ENCODE results near the gene NAXE.

- TF ChIP-seq, protein P1, sequence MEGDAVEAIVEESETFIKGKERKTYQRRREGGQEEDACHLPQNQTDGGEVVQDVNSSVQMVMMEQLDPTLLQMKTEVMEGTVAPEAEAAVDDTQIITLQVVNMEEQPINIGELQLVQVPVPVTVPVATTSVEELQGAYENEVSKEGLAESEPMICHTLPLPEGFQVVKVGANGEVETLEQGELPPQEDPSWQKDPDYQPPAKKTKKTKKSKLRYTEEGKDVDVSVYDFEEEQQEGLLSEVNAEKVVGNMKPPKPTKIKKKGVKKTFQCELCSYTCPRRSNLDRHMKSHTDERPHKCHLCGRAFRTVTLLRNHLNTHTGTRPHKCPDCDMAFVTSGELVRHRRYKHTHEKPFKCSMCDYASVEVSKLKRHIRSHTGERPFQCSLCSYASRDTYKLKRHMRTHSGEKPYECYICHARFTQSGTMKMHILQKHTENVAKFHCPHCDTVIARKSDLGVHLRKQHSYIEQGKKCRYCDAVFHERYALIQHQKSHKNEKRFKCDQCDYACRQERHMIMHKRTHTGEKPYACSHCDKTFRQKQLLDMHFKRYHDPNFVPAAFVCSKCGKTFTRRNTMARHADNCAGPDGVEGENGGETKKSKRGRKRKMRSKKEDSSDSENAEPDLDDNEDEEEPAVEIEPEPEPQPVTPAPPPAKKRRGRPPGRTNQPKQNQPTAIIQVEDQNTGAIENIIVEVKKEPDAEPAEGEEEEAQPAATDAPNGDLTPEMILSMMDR (IDR thresholded peaks at IDR 0.05) = no peak
- TF ChIP-seq POLR2A (IDR thresholded peaks at IDR 0.05) = no peak
Measured at GRCh38 chr1:156639601-156640101, 48.1 kb downstream of the NAXE start.

Data from lower leg skin (tissue), 3 donors.